AG04450 (cell line): ENCODE data around the gene RPS8. TPM values are rescaled to one million over a fixed set of nuclear protein-coding genes. Genes with fewer than 3 reads are reported as not detected.
A peak's percentile ranks its signal among the peaks of the same experiment; 100 is the strongest.
"Not testable (repeated sequence)": the region's sequence is repeated elsewhere in the genome, so short reads cannot be mapped to it uniquely, and the experiment has no call there.

Source experiments
- CTCF ChIA-PET: fragments of 300-600, 350-600 bp; formaldehyde crosslinking; extraction: SDS; loops from one replicate; lab custom pipeline; 2022; ENCODE audit warnings: antibody characterized with exemption, inconsistent platforms; lab: Charles Lee
- POLR2A ChIA-PET: fragments of 350-600 bp; formaldehyde crosslinking; extraction: SDS; loops from one replicate; lab custom pipeline; 2021; ENCODE audit warnings: antibody characterized with exemption, inconsistent platforms; lab: Yijun Ruan, JAX
- DNase-seq: peaks from one replicate; pipeline ENCODE4 v3.0.0-alpha.2; 2011; ENCODE audit warnings: low read depth, low spot score
- H3K27ac ChIP-seq: one replicate; pipeline ENCODE4 v1.5.1; 2012; ENCODE audit warnings: low read depth, low read length, control low read depth
- H3K27me3 ChIP-seq: one replicate; pipeline ENCODE4 v1.6.0; 2012; ENCODE audit warnings: low read length; ENCODE audit not compliant: control insufficient read depth, insufficient read depth
- H3K4me3 ChIP-seq: 2 replicates; pipeline ENCODE4 v1.5.1; 2011; ENCODE audit warnings: mild to moderate bottlenecking, low read depth, low read length, control low read depth
- H3K9me3 ChIP-seq: 2 replicates; pipeline ENCODE4 v1.5.1; 2012; ENCODE audit warnings: low read length; ENCODE audit not compliant: control insufficient read depth, insufficient read depth
- polyA plus RNA-seq: library from polyadenylated mRNA; depleted of rRNA; stranded (reverse); fragments of >200 nt; gene quantifications from 2 replicates; pipeline ENCODE4 v1.2.3, GENCODE V29; 2011
- TF ChIP-seq, protein P1 (sequence below): IDR thresholded peaks from 2 replicates; pipeline ENCODE4 v1.5.1; 2011; ENCODE audit warnings: low read depth, low read length, control low read depth, inconsistent platforms

RPS8 gene
- polyA plus RNA-seq, 1 experiment = 2,661 TPM

DNA sequence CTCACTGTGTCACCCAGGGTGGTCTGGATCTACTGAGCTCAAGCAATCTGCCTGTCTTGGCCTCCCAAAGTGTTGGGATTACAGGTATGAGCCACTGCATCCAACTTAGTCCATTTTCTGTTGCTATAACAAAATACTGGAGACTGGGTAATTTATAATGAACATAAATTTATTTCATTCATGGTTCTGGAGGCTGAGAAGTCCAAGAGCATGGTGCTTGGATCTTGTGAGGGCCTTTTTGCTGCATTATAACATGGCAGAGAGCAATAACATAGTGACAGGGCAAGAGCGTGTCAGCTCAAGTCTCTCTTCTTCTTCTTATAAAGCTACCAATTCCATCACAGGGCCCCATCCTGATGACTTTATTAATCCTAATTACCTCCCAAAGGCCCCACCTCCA, 39.3 kb upstream of the RPS8 start:
- TF ChIP-seq, protein P1, sequence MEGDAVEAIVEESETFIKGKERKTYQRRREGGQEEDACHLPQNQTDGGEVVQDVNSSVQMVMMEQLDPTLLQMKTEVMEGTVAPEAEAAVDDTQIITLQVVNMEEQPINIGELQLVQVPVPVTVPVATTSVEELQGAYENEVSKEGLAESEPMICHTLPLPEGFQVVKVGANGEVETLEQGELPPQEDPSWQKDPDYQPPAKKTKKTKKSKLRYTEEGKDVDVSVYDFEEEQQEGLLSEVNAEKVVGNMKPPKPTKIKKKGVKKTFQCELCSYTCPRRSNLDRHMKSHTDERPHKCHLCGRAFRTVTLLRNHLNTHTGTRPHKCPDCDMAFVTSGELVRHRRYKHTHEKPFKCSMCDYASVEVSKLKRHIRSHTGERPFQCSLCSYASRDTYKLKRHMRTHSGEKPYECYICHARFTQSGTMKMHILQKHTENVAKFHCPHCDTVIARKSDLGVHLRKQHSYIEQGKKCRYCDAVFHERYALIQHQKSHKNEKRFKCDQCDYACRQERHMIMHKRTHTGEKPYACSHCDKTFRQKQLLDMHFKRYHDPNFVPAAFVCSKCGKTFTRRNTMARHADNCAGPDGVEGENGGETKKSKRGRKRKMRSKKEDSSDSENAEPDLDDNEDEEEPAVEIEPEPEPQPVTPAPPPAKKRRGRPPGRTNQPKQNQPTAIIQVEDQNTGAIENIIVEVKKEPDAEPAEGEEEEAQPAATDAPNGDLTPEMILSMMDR = no peak
- DNase-seq = no peak
- no peaks in the 10 kb centered on the region for H3K27me3 ChIP-seq
- H3K4me3 ChIP-seq = no peak overlapping the region
- H3K9me3 ChIP-seq = peaks cover 5% of the 10 kb centered on the region; the same call in 1 of the 2 replicates
- ChIA-PET CTCF (interaction anchor here (0.6 kb wide), 2 partner anchors 282 to 909 kb away, joined by 3 to 4 read pairs; no protein-coding TSS in a partner anchor), POLR2A (interaction anchor here (0.7 kb wide), 1 partner anchor 45 kb away, joined by 6 read pairs; no protein-coding TSS in a partner anchor)
- H3K27ac ChIP-seq = no peak overlapping the region

DNA sequence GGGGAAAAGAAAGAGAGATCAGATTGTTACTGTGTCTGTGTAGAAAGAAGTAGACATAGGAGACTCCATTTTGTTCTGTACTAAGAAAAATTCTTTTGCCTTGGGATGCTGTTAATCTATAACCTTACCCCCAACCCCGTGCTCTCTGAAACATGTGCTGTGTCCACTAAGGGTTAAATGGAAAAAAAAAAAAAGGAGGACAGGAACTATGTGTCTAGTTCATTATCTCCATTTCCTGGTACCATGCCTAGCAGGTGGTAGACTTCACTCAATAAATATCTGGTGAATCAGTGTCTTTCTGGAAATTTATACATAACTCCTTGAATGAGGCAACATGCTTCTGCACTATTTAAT, 36.4 kb upstream of the RPS8 start:
- POLR2A ChIA-PET = interaction anchor here (1.0 kb wide), 1 partner anchor 9 kb away, joined by 3 read pairs; no protein-coding TSS in a partner anchor
- CTCF ChIA-PET = interaction anchor here (10.4 kb wide), 1 partner anchor 8 kb away, joined by 89 read pairs; the partner anchor contains the start of gene RNU5D-1

DNA sequence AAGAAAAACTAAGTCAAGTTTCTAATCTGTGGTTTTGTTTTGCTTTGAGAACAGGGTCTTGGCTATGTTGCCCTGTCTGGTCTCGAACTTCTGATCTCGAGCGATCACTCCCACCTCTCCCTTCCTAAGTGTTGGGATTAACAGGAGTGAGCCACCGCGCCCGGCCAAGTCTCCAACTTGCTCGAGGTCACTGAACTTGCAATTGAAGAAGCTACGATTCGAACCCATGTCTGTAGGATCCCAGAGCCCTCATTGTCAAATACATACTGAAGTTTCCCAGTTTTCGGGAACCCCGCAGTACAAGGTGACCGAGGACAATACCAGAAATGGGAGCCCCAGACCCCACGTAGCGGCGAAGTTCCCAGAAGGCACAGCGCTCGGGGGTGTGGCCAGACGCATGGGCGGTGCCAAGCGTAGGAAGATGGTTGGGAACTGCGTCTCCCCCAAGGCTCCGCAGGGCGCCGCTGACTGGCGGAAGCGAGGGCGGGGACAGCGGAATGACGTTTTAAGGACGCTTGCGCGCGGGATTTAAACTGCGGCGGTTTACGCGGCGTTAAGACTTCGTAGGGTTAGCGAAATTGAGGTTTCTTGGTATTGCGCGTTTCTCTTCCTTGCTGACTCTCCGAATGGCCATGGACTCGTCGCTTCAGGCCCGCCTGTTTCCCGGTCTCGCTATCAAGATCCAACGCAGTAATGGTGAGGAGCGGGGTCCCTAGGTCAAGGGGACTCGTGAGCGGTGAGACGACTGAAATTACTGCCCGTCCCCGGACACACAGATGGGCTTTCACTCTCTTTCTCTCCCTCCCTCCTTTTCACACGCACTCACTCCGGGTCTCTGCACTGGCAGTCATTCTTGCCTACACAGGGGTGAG, 35.8 kb upstream of the RPS8 start, which contains the start of gene KIF2C:
TSS of gene KIF2C (plus strand) at position 531 of the 872 bp plus-strand sequence. CDS start at position 627, 96 bp downstream.
- CTCF ChIA-PET = interaction anchor here (10.4 kb wide), 1 partner anchor 8 kb away, joined by 89 read pairs; the partner anchor contains the start of gene RNU5D-1
- Histone ChIP-seq H3K4me3 (peak within 1 kb of the TSS; percentile 93), H3K9me3 (peaks cover 5% of the 10 kb centered on the region; the same call in 1 of the 2 replicates), H3K27me3 (no peaks in the 10 kb centered on the region), H3K27ac (peak within 1 kb of the TSS; percentile 86)
- TF ChIP-seq, protein P1 = no peak
- POLR2A ChIA-PET = interaction anchor here (1.0 kb wide), 1 partner anchor 9 kb away, joined by 3 read pairs; no protein-coding TSS in a partner anchor
- DNase-seq = peak; percentile 93

More for the DNA sequence above, 36.4 kb upstream of the RPS8 start:
- Histone ChIP-seq H3K4me3 (peak overlapping the region; percentile 93), H3K27ac (peak overlapping the region; percentile 86)
- H3K27me3 ChIP-seq, H3K9me3 ChIP-seq, DNase-seq: not testable (repeated sequence)

DNA sequence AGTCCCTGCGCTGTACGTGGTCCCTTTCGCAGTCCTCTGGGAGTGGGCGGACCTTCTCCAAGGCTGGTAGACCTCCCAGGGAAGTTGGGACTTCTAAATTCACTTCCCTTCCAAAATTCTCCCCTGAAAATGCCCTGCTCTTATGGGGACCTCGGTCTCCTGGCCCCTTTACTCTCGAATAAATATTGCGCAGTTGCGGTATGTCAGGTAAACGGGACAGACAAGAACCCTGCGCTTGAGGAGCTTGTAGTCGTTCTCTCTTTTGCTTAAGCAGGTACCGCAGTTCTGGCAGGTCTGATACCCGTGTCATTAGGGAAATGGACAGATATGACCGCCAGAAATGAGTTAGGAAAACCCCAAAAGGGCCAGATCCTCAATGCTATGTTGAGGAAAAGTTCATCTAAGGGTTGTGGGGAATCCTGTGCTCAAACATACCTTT, 35.1 kb upstream of the RPS8 start:
- Histone ChIP-seq H3K27me3 (no peaks in the 10 kb centered on the region), H3K4me3 (peak overlapping the region; percentile 93), H3K27ac (peak overlapping the region; percentile 86), H3K9me3 (peaks cover 5% of the 10 kb centered on the region; the same call in 1 of the 2 replicates)
- no peak for DNase-seq
- CTCF ChIA-PET = interaction anchor here (10.4 kb wide), 1 partner anchor 9 kb away, joined by 89 read pairs; the partner anchor contains the start of gene RNU5D-1
- TF ChIP-seq, protein P1 = no peak
- POLR2A ChIA-PET = no interaction called here

DNA sequence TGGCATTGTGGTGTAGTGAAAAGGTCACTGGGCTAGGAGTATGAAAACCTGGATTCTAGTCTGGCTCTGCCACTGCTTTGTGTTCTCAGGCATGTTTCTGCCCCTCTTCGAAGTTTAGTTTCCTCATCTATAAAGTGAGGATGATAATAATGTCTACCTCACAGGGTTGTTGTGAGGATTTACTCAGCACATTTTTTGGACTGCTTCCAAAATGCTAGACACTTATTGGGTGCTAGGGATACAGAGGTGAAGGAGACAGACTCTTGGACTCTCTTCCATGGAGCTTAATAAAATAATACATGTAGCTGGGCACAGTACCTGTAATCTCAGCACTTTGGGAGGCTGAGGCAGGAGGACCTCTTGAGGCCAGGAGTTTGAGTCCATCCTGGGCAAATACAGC, 32.1 kb upstream of the RPS8 start:
- TF ChIP-seq, protein P1 = no peak
- H3K27me3 ChIP-seq = no peaks in the 10 kb centered on the region
- no peak overlapping the region for H3K4me3 ChIP-seq
- peaks cover 4% of the 10 kb centered on the region; the same call in 1 of the 2 replicates for H3K9me3 ChIP-seq
- no peak for DNase-seq
- ChIA-PET POLR2A (interaction anchor here (0.6 to 1.0 kb wide), 2 partner anchors 32 to 559 kb away, joined by 3 to 4 read pairs; partner anchors contain the start of gene RPS8), CTCF (interaction anchor here (0.6 to 10.4 kb wide), 4 partner anchors 12 to 1911 kb away, joined by 3 to 89 read pairs (median 4); partner anchors contain the start of gene RNU5D-1)
- no peak overlapping the region for H3K27ac ChIP-seq
